Gastroesophageal sphincter (tissue), 4 donors: ENCODE measurements around the gene ALDH16A1. TPM values are rescaled to one million over a fixed set of nuclear protein-coding genes. Genes with fewer than 3 reads are reported as not detected.
A peak's percentile ranks its signal among the peaks of the same experiment; 100 is the strongest.

Experiments used
- ATAC-seq: fragments of 150-250 bp; one replicate; pipeline ENCODE4 v1.9.1; 2016; ENCODE audit warnings: mild to moderate bottlenecking, moderate library complexity
- H3K27ac ChIP-seq, 4 donors: fragments of 200-600 bp; sonication (generic) in 3 of 4; 1 replicate in 3 of 4; 2 replicates in 1 of 4; pipeline ENCODE4 v1.5.1; 2016 to 2019
- H3K27me3 ChIP-seq: fragments of 200-600 bp; sonication (generic); one replicate; pipeline ENCODE4 v1.5.1; 2019
- H3K36me3 ChIP-seq, 2 donors: fragments of 200-600 bp; sonication (generic); one replicate each; pipeline ENCODE4 v1.5.1; 2019; ENCODE audit warnings: control low read depth in 1 of 2
- H3K4me1 ChIP-seq, 3 donors: fragments of 200-600 bp; sonication (generic); 1 replicate in 2 of 3; 2 replicates in 1 of 3; pipeline ENCODE4 v1.5.1; 2016 to 2019; ENCODE audit warnings: control low read depth in 2 of 3
- H3K4me3 ChIP-seq, 2 donors: fragments of 200-600 bp; sonication (generic); one replicate each; pipeline ENCODE4 v1.5.1; 2019; ENCODE audit warnings: mild to moderate bottlenecking in 1 of 2, moderate library complexity in 1 of 2
- H3K9me3 ChIP-seq, 3 donors: fragments of 200-600 bp; sonication (generic); one replicate each; pipeline ENCODE4 v1.5.1; 2017 to 2019; ENCODE audit warnings: control low read depth in 2 of 3
- EP300 ChIP-seq: sonication (generic); formaldehyde crosslinking; IDR thresholded peaks from one replicate; pipeline ENCODE4 v1.6.1; 2017; ENCODE audit warnings: antibody characterized with exemption, mild to moderate bottlenecking
- POLR2A ChIP-seq, 2 donors: fragments of 450-650 bp; IDR thresholded peaks; one replicate each; pipeline ENCODE4 v1.6.1; 2017; ENCODE audit warnings: antibody characterized with exemption in 2 of 2, mild to moderate bottlenecking in 2 of 2, moderate library complexity in 1 of 2
- POLR2AphosphoS5 ChIP-seq: sonication (generic); formaldehyde crosslinking; IDR thresholded peaks from one replicate; pipeline ENCODE4 v1.6.1; 2017; ENCODE audit warnings: antibody characterized with exemption
- WGBS, 2 donors: methylation state at CpG; one replicate each; pipeline ENCODE4 v1.1.5; 2018; ENCODE audit warnings: low coverage in 1 of 2; 5-methylcytosine and 5-hydroxymethylcytosine counted together
- total RNA-seq, 4 donors: library from RNA; depleted of rRNA; stranded (reverse); fragments of >200 nt; gene quantifications; one replicate each; pipeline ENCODE4 v1.1.0, GENCODE V29; 2016
- TF ChIP-seq, protein P1 (sequence below), 4 experiments: fragments of 200-600 bp in 2 of 4; fragments of 450-650 bp in 2 of 4; sonication (generic) in 1 of 4; IDR thresholded peaks; one replicate each; pipeline ENCODE4 v1.5.1; 2017 to 2019; ENCODE audit warnings: antibody characterized with exemption in 4 of 4, mild to moderate bottlenecking in 2 of 4, moderate library complexity in 2 of 4

The ALDH16A1 gene
- total RNA-seq, 4 donors from 2014 or later = 11.8 to 34.4 (median 22.2) TPM

DNA sequence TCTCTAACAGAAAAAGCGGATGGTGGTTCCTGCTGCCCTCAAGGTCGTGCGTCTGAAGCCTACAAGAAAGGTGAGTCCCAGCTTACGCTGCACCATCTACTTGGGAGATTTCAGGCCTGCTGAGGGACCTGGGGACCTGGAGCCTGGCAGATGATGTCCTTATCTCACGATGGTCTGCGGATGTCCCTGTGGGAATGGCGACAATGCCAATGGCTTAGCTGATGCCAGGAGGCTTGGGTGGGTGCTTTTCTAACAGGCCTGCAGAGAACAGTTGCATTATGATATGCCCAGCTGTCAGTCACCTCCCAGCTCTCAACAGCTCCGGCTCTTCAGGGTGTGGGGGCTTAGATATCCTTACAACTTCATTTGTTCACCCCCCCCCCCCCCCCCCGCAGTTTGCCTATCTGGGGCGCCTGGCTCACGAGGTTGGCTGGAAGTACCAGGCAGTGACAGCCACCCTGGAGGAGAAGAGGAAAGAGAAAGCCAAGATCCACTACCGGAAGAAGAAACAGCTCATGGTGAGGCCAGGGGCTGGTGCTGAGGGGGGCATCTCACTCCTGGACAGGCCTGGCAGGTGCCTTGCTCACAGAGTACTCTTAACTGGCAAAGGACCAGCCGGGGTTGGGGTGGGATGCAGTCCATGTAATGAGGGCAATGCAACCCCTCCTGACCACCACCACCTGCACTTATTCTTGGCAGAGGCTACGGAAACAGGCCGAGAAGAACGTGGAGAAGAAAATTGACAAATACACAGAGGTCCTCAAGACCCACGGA, 38.2 kb downstream of the ALDH16A1 start:
- Histone ChIP-seq H3K36me3 (peaks cover 7 to 50% of the 10 kb centered on the region in 2 donors), H3K4me3 (no peak overlapping the region), H3K9me3 (no peaks in the 10 kb centered on the region), H3K4me1 (peaks cover 7 to 47% (median 23%) of the 10 kb centered on the region in 3 donors), H3K27me3 (no peaks in the 10 kb centered on the region), H3K27ac (peak overlapping the region in 3 of 4 donors; percentile 35 to 93 (median 49))
- no peak for TF ChIP-seq EP300
- TF ChIP-seq POLR2AphosphoS5 = no peak
- no peak for TF ChIP-seq POLR2A (IDR thresholded peaks at IDR 0.05)
- TF ChIP-seq, protein P1, sequence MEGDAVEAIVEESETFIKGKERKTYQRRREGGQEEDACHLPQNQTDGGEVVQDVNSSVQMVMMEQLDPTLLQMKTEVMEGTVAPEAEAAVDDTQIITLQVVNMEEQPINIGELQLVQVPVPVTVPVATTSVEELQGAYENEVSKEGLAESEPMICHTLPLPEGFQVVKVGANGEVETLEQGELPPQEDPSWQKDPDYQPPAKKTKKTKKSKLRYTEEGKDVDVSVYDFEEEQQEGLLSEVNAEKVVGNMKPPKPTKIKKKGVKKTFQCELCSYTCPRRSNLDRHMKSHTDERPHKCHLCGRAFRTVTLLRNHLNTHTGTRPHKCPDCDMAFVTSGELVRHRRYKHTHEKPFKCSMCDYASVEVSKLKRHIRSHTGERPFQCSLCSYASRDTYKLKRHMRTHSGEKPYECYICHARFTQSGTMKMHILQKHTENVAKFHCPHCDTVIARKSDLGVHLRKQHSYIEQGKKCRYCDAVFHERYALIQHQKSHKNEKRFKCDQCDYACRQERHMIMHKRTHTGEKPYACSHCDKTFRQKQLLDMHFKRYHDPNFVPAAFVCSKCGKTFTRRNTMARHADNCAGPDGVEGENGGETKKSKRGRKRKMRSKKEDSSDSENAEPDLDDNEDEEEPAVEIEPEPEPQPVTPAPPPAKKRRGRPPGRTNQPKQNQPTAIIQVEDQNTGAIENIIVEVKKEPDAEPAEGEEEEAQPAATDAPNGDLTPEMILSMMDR (IDR thresholded peaks at IDR 0.05) = no peak
- 58 to 92% methylated on average over 4 of the region's 17 CpGs for WGBS, 2 donors
- ATAC-seq = no peak

DNA sequence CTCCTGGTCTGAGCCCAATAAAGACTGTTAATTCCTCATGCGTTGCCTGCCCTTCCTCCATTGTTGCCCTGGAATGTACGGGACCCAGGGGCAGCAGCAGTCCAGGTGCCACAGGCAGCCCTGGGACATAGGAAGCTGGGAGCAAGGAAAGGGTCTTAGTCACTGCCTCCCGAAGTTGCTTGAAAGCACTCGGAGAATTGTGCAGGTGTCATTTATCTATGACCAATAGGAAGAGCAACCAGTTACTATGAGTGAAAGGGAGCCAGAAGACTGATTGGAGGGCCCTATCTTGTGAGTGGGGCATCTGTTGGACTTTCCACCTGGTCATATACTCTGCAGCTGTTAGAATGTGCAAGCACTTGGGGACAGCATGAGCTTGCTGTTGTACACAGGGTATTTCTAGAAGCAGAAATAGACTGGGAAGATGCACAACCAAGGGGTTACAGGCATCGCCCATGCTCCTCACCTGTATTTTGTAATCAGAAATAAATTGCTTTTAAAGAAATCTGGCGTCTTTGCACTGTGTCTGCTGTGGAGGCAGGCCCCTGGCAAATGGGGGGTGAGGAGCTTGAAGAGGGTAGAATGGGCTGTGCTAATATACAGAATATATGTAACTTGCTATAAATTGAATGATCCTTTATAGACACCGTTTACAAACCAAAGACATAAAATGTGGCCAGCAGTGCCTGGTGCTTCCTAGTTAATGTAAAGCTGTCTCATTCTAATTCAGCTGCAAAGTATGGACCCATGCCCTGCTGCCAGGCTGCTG, 39.0 kb downstream of the ALDH16A1 start:
- Histone ChIP-seq H3K27me3 (no peaks in the 10 kb centered on the region), H3K36me3 (peaks cover 7 to 50% of the 10 kb centered on the region in 2 donors), H3K4me3 (no peak overlapping the region), H3K4me1 (peaks cover 7 to 44% (median 20%) of the 10 kb centered on the region in 3 donors), H3K27ac (no peak overlapping the region), H3K9me3 (no peaks in the 10 kb centered on the region)
- ATAC-seq = no peak
- no peak for TF ChIP-seq POLR2A (IDR thresholded peaks at IDR 0.05)
- 24 to 63% methylated on average over 2 to 6 of the region's 7 CpGs for WGBS, 2 donors

DNA sequence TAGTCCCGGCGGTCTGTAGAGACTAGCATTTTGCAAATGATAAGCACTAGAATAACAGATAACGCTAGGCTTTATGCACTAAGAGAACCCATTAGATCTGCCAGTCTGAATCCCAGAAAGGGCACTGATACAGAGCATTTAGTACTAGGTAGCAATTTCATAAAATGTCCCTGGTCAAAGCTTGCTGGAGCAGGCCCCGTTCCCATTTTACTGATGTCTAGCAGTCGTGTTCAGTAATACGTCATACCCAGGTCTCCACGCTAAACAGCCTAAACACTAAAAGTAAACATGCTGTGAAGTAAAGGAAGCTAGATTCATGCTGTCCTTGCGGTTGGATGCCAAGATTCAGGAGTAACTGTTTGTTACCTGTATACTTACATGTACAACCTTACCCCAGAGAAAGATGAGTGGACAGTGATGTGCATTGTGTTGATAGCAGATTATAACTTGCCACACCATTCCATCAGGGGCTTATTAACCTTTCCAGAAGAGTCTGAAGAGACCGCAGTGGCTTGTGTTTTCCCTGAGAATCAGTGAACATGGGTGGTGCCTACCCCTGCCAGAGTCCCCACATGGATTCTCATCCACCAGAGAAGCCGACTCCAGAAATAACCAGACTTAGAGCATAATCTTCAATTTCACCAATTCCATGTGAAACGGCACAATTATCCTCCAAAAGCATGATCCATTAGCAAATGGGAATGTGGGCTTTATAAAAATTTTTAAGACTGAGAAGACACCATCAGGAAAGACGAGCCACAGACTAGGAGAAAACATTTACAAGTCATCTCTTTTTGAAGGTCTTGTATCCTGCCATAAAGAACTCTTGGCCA, 39.8 kb downstream of the ALDH16A1 start:
- Histone ChIP-seq H3K27me3 (no peaks in the 10 kb centered on the region), H3K27ac (peak overlapping the region in 1 of 4 donors; percentile 35), H3K4me1 (peaks cover 14 to 51% (median 27%) of the 10 kb centered on the region in 3 donors), H3K36me3 (peaks cover 7 to 58% of the 10 kb centered on the region in 2 donors), H3K4me3 (no peak overlapping the region), H3K9me3 (no peaks in the 10 kb centered on the region)
- TF ChIP-seq POLR2A (IDR thresholded peaks at IDR 0.05) (no peak), EP300 (no peak), POLR2AphosphoS5 (no peak)
- TF ChIP-seq, protein P1 (IDR thresholded peaks at IDR 0.05) = no peak
- WGBS, 2 donors = 48 to 72% methylated on average over 7 to 11 of the region's 12 CpGs
- no peak for ATAC-seq

DNA sequence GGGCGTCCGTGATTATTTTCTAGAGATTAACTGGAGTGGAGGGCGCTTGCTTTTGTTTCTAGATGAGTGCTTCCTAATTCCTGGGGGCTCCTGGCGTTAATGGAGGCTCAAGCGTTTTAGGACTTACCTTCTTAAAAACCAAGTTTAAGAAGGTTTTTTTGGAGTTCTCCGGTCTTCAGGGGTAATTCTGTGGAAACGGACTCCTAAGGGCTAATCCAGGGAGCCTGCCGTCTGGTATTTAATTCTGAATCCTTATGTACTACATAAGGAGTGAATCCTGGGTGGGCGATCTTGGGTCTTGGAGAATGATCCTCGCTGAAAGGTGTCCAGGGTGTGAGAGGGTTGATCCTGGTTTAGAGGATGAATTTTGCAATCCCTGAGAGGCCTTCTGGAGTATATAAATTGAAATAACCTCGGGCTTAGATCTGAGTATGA, 43.6 kb downstream of the ALDH16A1 start:
- TF ChIP-seq, protein P1 (IDR thresholded peaks at IDR 0.05) = no peak
- no peak for TF ChIP-seq POLR2A (IDR thresholded peaks at IDR 0.05)
- no peak for TF ChIP-seq EP300
- TF ChIP-seq POLR2AphosphoS5 = no peak
- 0 to 1% methylated on average over 5 to 11 of the region's 11 CpGs for WGBS, 2 donors
- no peaks in the 10 kb centered on the region for H3K27me3 ChIP-seq
- peaks cover 0 to 53% of the 10 kb centered on the region in 2 donors for H3K36me3 ChIP-seq
- H3K9me3 ChIP-seq = no peaks in the 10 kb centered on the region
- ATAC-seq = no peak
- peaks cover 8 to 57% (median 26%) of the 10 kb centered on the region in 3 donors for H3K4me1 ChIP-seq
- H3K4me3 ChIP-seq = peak overlapping the region; percentile 67 to 87
- H3K27ac ChIP-seq = peak overlapping the region; percentile 79 to 96 (median 91)
